Sigmoid colon (tissue), 7 donors: ENCODE measurements around the gene SIRT3. TPM values are rescaled to one million over a fixed set of nuclear protein-coding genes. Genes with fewer than 3 reads are reported as not detected.

Source experiments
- DNase-seq: peaks from one replicate; pipeline ENCODE4 v3.0.0-alpha.2; 2019
- H3K27ac ChIP-seq, 4 donors: fragments of 200-600 bp; sonication (generic); one replicate each; pipeline ENCODE4 v1.5.1; 2016 to 2019; ENCODE audit warnings: mild to moderate bottlenecking in 1 of 4
- H3K27me3 ChIP-seq, 3 donors: fragments of 200-600 bp; sonication (generic); one replicate each; pipeline ENCODE4 v1.5.1; 2019; ENCODE audit warnings: mild to moderate bottlenecking in 1 of 3
- H3K36me3 ChIP-seq, 4 donors: fragments of 200-600 bp; sonication (generic); one replicate each; pipeline ENCODE4 v1.5.1; 2016 to 2019
- H3K4me1 ChIP-seq, 4 donors: fragments of 200-600 bp; sonication (generic); one replicate each; pipeline ENCODE4 v1.5.1; 2017 to 2019
- H3K4me3 ChIP-seq, 4 donors: fragments of 200-600 bp; sonication (generic); one replicate each; pipeline ENCODE4 v1.5.1; 2017 to 2019; ENCODE audit warnings: mild to moderate bottlenecking in 2 of 4, moderate library complexity in 1 of 4
- H3K9me3 ChIP-seq, 4 donors: fragments of 200-600 bp in 3 of 4; sonication (generic) in 3 of 4; one replicate each; pipeline versions ENCODE4 v1.5.1 to v1.6.1; 2013 to 2019
- EP300 ChIP-seq, 4 donors: sonication (generic); formaldehyde crosslinking; IDR thresholded peaks; one replicate each; pipeline ENCODE4 v1.6.1; 2017; ENCODE audit warnings: antibody characterized with exemption in 4 of 4
- POLR2A ChIP-seq, 2 donors: fragments of 450-650 bp; IDR thresholded peaks; one replicate each; pipeline ENCODE4 v1.6.1; 2016; ENCODE audit warnings: antibody characterized with exemption in 2 of 2, mild to moderate bottlenecking in 2 of 2, moderate library complexity in 2 of 2
- POLR2AphosphoS5 ChIP-seq, 4 donors: sonication (generic); formaldehyde crosslinking; IDR thresholded peaks; one replicate each; pipeline ENCODE4 v1.6.1; 2017; ENCODE audit warnings: antibody characterized with exemption in 4 of 4
- WGBS, 2 donors: extraction: QIAGEN DNeasy Blood & Tissue Kit; methylation state at CpG; one replicate each; pipeline ENCODE4 v1.1.7; 2013; 5-methylcytosine and 5-hydroxymethylcytosine counted together
- intact Hi-C: fragments of 100-400 bp; cut with DNase I; formaldehyde crosslinking; loops from one replicate; pipeline ENCODE4 v1.15.1; 2023
- polyA plus RNA-seq, 3 donors: library from polyadenylated mRNA; stranded (reverse); fragments of 200-250 nt; gene quantifications; one replicate each; pipeline ENCODE4 v1.2.3, GENCODE V29; 2013
- total RNA-seq, 4 donors: library from RNA; depleted of rRNA; stranded (reverse); fragments of >200 nt; gene quantifications; one replicate each; pipeline ENCODE4 v1.1.0, GENCODE V29; 2016
- TF ChIP-seq, protein P1 (sequence below), 4 experiments: fragments of 450-650 bp in 3 of 4; fragments of 200-600 bp in 1 of 4; IDR thresholded peaks; one replicate each; pipeline ENCODE4 v1.5.1; 2016 to 2019; ENCODE audit warnings: antibody characterized with exemption in 4 of 4, mild to moderate bottlenecking in 3 of 4, moderate library complexity in 2 of 4
- donor health status: healthy with polysubstance abuse.
- donor health status: Bipolar disorder and iron deficiency.
- donor health status: healthy.

SIRT3 gene
- total and polyA plus RNA-seq, 7 donors, result 6.4 to 21.0 (median 12.2) TPM

DNA sequence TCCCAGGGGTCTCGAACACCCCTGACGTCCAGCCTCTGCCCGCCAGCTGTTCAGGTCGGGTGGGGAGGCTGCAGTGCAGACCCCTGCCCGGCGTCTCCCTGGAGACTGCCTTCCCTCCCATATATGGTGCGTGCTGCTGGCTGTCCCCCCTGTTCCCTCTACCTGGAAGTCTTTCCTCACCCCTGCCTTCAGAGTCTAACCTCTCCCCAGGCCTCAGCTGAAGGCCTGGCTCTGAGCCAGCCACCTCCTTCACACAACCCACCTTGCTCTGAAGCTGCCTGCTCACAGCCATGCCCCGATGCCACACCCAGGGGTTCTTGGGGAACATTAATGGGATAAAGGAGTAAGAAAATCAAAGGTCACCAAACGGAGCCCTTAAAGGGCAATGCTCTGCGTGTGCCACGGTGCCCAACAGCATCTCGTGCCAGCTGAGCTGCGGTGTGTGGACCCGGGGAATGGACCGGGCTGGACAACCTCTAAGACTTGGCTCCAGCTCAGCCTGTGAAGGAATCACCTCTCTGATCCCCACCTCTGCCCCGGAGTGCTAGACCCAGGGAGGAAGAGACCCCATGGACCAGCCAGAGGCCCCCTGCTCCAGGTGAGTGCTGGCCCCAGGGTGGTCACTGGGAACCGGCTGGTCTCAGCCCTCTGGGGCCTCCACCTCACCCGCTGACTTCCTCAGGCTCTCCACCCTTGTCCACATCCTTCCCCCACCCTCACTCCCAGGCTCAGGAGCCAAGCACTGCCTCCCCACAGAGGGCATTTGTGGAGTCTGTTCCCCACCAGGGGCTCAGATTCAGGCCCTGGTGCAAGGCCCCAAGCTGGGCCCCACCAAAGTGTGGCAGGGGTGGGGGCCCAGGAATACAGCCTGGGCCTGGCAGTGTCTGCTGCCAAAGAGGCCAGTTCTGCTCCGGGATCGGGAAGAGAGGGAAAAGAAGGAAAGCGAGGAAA is 42.1 kb upstream of the SIRT3 start, which contains the start of gene NLRP6:
TSS of gene NLRP6 (plus strand) at position 407 of the 951 bp plus-strand sequence. CDS start at position 570, 163 bp downstream.
- Histone ChIP-seq H3K4me1 (peaks cover 0 to 31% (median 26%) of the 10 kb centered on the region in 4 donors), H3K36me3 (no peaks in the 10 kb centered on the region), H3K4me3 (peak within 1 kb of the TSS in 3 of 4 donors; percentile 7 to 32 (median 22)), H3K27ac (no peak within 1 kb of the TSS), H3K9me3 (no peaks in the 10 kb centered on the region), H3K27me3 (peaks cover 40 to 58% (median 51%) of the 10 kb centered on the region in 3 donors)
- DNase-seq, result peak; percentile 57
- no peak for TF ChIP-seq POLR2AphosphoS5 (IDR thresholded peaks at IDR 0.05)
- TF ChIP-seq, protein P1, sequence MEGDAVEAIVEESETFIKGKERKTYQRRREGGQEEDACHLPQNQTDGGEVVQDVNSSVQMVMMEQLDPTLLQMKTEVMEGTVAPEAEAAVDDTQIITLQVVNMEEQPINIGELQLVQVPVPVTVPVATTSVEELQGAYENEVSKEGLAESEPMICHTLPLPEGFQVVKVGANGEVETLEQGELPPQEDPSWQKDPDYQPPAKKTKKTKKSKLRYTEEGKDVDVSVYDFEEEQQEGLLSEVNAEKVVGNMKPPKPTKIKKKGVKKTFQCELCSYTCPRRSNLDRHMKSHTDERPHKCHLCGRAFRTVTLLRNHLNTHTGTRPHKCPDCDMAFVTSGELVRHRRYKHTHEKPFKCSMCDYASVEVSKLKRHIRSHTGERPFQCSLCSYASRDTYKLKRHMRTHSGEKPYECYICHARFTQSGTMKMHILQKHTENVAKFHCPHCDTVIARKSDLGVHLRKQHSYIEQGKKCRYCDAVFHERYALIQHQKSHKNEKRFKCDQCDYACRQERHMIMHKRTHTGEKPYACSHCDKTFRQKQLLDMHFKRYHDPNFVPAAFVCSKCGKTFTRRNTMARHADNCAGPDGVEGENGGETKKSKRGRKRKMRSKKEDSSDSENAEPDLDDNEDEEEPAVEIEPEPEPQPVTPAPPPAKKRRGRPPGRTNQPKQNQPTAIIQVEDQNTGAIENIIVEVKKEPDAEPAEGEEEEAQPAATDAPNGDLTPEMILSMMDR (IDR thresholded peaks at IDR 0.05), result no peak
- TF ChIP-seq EP300 (IDR thresholded peaks at IDR 0.05), result no peak
- TF ChIP-seq POLR2A (IDR thresholded peaks at IDR 0.05), result no peak
- intact Hi-C loops, result no loop called here
- 50 to 72% methylated on average over 21 of the region's 21 CpGs for WGBS, 2 donors

DNA sequence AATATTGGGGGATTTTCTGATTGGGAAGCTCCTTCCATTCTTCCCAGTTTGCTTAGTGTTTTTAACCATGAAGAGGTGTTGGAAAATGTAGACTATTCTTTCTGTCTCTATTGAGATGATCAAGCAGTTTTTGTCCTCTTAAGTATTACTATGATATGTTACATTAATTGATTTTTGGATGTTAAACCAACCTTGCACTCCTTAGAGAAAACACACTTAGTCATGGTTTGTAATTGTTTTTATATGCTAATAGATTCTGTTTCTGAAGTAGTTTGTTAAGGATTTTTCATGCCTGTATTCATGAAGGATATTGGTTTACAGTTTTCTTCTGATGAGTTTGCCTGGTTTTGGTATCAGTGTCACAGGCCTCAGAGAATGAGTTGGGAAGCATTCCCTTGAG is 40.1 kb upstream of the SIRT3 start:
- no peak overlapping the region for H3K4me3 ChIP-seq

DNA sequence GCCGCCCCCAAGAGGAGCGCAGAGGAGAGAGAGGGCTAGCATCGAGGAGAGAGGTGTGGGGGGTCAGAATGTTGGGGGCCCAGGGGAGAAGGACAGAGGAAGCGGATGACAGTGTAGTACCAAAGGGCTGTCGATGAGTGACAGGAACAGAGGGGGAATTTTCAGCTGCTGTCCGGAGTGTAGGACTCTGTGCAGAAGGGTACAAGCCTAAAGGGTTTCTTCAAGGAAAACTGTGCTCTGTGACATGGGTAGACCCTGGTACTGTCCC is 36.7 kb upstream of the SIRT3 start:
- 87 to 95% methylated on average over 6 of the region's 6 CpGs for WGBS, 2 donors
- Histone ChIP-seq H3K4me1 (no peaks in the 10 kb centered on the region), H3K4me3 (no peak overlapping the region), H3K36me3 (no peaks in the 10 kb centered on the region), H3K27ac (no peak overlapping the region), H3K27me3 (peaks cover 3 to 32% (median 8%) of the 10 kb centered on the region in 3 donors), H3K9me3 (no peaks in the 10 kb centered on the region)
- no peak for DNase-seq
- no peak for TF ChIP-seq POLR2A (IDR thresholded peaks at IDR 0.05)
- no peak for TF ChIP-seq EP300 (IDR thresholded peaks at IDR 0.05)
- TF ChIP-seq, protein P1 (IDR thresholded peaks at IDR 0.05), result no peak
- no peak for TF ChIP-seq POLR2AphosphoS5 (IDR thresholded peaks at IDR 0.05)
- intact Hi-C loops, result no loop called here

More for the DNA sequence above, 40.1 kb upstream of the SIRT3 start:
- Histone ChIP-seq H3K4me1 (peaks cover 0 to 26% (median 23%) of the 10 kb centered on the region in 4 donors), H3K36me3 (no peaks in the 10 kb centered on the region), H3K27me3 (peaks cover 31 to 42% (median 32%) of the 10 kb centered on the region in 3 donors), H3K27ac (no peak overlapping the region), H3K9me3 (no peaks in the 10 kb centered on the region)
- TF ChIP-seq POLR2AphosphoS5 (IDR thresholded peaks at IDR 0.05), result no peak
- TF ChIP-seq EP300 (IDR thresholded peaks at IDR 0.05), result no peak
- no peak for TF ChIP-seq POLR2A (IDR thresholded peaks at IDR 0.05)
- TF ChIP-seq, protein P1 (IDR thresholded peaks at IDR 0.05), result no peak
- no peak for DNase-seq
- intact Hi-C loops, result no loop called here

- peaks cover 3 to 27% (median 8%) of the 10 kb centered on the region in 3 donors for H3K27me3 ChIP-seq
- no peaks in the 10 kb centered on the region for H3K36me3 ChIP-seq
- no peak overlapping the region for H3K27ac ChIP-seq
- WGBS, 2 donors, result 92% methylated on average over 22 of the region's 22 CpGs
- TF ChIP-seq POLR2AphosphoS5 (IDR thresholded peaks at IDR 0.05) (no peak), EP300 (IDR thresholded peaks at IDR 0.05) (no peak), POLR2A (IDR thresholded peaks at IDR 0.05) (no peak)
- TF ChIP-seq, protein P1 (IDR thresholded peaks at IDR 0.05), result no peak
- H3K4me3 ChIP-seq, result no peak overlapping the region
- intact Hi-C loops, result no loop called here
- DNase-seq, result no peak
- H3K9me3 ChIP-seq, result no peaks in the 10 kb centered on the region
- H3K4me1 ChIP-seq, result no peaks in the 10 kb centered on the region
Observed at GRCh38 chr11:272195-272930, 36.2 kb upstream of the SIRT3 start.
